HepG2 (cell line): ENCODE data around the gene MEX3D. TPM values are rescaled to one million over a fixed set of nuclear protein-coding genes. Genes with fewer than 3 reads are reported as not detected.

Experiments
- CAMTA2 ChIP-seq: sonication (generic); formaldehyde crosslinking; IDR thresholded peaks from 2 replicates; pipeline ENCODE4 v1.4.0; 2020; ENCODE audit warnings: mild to moderate bottlenecking, missing genetic modification reagents, borderline replicate concordance
- CHCHD3 ChIP-seq: sonication (generic); formaldehyde crosslinking; IDR thresholded peaks from 2 replicates; pipeline ENCODE4 v1.8.0; 2022; ENCODE audit warnings: mild to moderate bottlenecking, missing genetic modification reagents, moderate library complexity
- DMAP1 ChIP-seq: IDR thresholded peaks from 2 replicates; pipeline ENCODE4 v1.6.1; 2016
- FOSL1 ChIP-seq: sonication (generic); formaldehyde crosslinking; IDR thresholded peaks from 2 replicates; pipeline ENCODE4 v1.9.0; 2021; ENCODE audit warnings: missing genetic modification reagents, borderline replicate concordance
- FOXK2 ChIP-seq: fragments of 450-650 bp; IDR thresholded peaks from 2 replicates; pipeline ENCODE4 v1.6.1; 2016
- FOXM1 ChIP-seq: sonication (generic); formaldehyde crosslinking; IDR thresholded peaks from 2 replicates; pipeline ENCODE4 v1.5.0; 2020; ENCODE audit warnings: missing genetic modification reagents
- FOXP1 ChIP-seq, 2 experiments: fragments of 450-650 bp in 1 of 2; IDR thresholded peaks; 2 replicates each; pipeline ENCODE4 v1.6.1; 2017 to 2018; ENCODE audit warnings: antibody characterized with exemption in 1 of 2
- MTF1 ChIP-seq: sonication (generic); formaldehyde crosslinking; IDR thresholded peaks from 2 replicates; pipeline ENCODE4 v1.5.0; 2020; ENCODE audit warnings: missing genetic modification reagents
- NFYB ChIP-seq: sonication (generic); formaldehyde crosslinking; IDR thresholded peaks from 2 replicates; pipeline ENCODE4 v1.4.0; 2020; ENCODE audit warnings: missing genetic modification reagents
- NONO ChIP-seq, 2 experiments: fragments of 450-650 bp in 1 of 2; sonication (generic) in 1 of 2; formaldehyde crosslinking in 1 of 2; IDR thresholded peaks in 1 of 2; conservative IDR thresholded peaks in 1 of 2; 2 replicates each; pipeline versions ENCODE4 v1.6.1 to v1.8.0; 2017 to 2022; ENCODE audit warnings: mild to moderate bottlenecking in 1 of 2, missing genetic modification reagents in 1 of 2, moderate library complexity in 1 of 2
- REL ChIP-seq: sonication (generic); formaldehyde crosslinking; conservative IDR thresholded peaks from 2 replicates; pipeline ENCODE4 v1.8.0; 2022; ENCODE audit warnings: mild to moderate bottlenecking, missing genetic modification reagents, moderate library complexity
- SNAPC4 ChIP-seq: sonication (generic); formaldehyde crosslinking; IDR thresholded peaks from 2 replicates; pipeline ENCODE4 v1.4.0; 2020; ENCODE audit warnings: mild to moderate bottlenecking, missing genetic modification reagents
- SOX5 ChIP-seq: IDR thresholded peaks from 2 replicates; pipeline ENCODE4 v1.6.1; 2016; ENCODE audit warnings: borderline replicate concordance
- ZMYM4 ChIP-seq: sonication (generic); formaldehyde crosslinking; IDR thresholded peaks from 2 replicates; pipeline ENCODE4 v1.8.1; 2023; ENCODE audit warnings: mild to moderate bottlenecking, missing genetic modification reagents
- ZNF124 ChIP-seq: sonication (generic); formaldehyde crosslinking; IDR thresholded peaks from 2 replicates; pipeline ENCODE4 v1.4.0; 2020; ENCODE audit warnings: missing genetic modification reagents
- ZNF17 ChIP-seq: sonication (generic); formaldehyde crosslinking; IDR thresholded peaks from 2 replicates; pipeline ENCODE4 v1.5.0; 2020; ENCODE audit warnings: mild to moderate bottlenecking, missing genetic modification reagents
- ZNF207 ChIP-seq: fragments of 450-650 bp; IDR thresholded peaks from 2 replicates; pipeline ENCODE4 v1.6.1; 2016; ENCODE audit warnings: antibody characterized with exemption, borderline replicate concordance
- ZNF292 ChIP-seq: sonication (generic); formaldehyde crosslinking; IDR thresholded peaks from 2 replicates; pipeline ENCODE4 v1.8.1; 2022; ENCODE audit warnings: mild to moderate bottlenecking, low read depth, missing genetic modification reagents, borderline replicate concordance
- ZNF337 ChIP-seq: sonication (generic); formaldehyde crosslinking; IDR thresholded peaks from 2 replicates; pipeline ENCODE4 v1.5.1; 2020; ENCODE audit warnings: missing genetic modification reagents, low read depth, mild to moderate bottlenecking, borderline replicate concordance
- ZNF451 ChIP-seq: sonication (generic); formaldehyde crosslinking; IDR thresholded peaks from 2 replicates; pipeline ENCODE4 v1.5.0; 2020; ENCODE audit warnings: mild to moderate bottlenecking, missing genetic modification reagents
- ZNF512 ChIP-seq: sonication (generic); formaldehyde crosslinking; IDR thresholded peaks from 2 replicates; pipeline ENCODE4 v1.4.0; 2020; ENCODE audit warnings: mild to moderate bottlenecking, missing genetic modification reagents
- ZNF567 ChIP-seq: sonication (generic); formaldehyde crosslinking; IDR thresholded peaks from 2 replicates; pipeline ENCODE4 v1.8.1; 2023; ENCODE audit warnings: mild to moderate bottlenecking, missing genetic modification reagents, borderline replicate concordance
- ZNF589 ChIP-seq: sonication (generic); formaldehyde crosslinking; conservative IDR thresholded peaks from 2 replicates; pipeline ENCODE4 v1.8.0; 2022; ENCODE audit warnings: mild to moderate bottlenecking, moderate library complexity, missing genetic modification reagents
- ZNF670 ChIP-seq: sonication (generic); formaldehyde crosslinking; IDR thresholded peaks from 2 replicates; pipeline ENCODE4 v1.8.0; 2022; ENCODE audit warnings: mild to moderate bottlenecking, missing genetic modification reagents, borderline replicate concordance
- ZNF839 ChIP-seq: sonication (generic); formaldehyde crosslinking; IDR thresholded peaks from 2 replicates; pipeline ENCODE4 v1.4.0; 2020; ENCODE audit warnings: missing genetic modification reagents, mild to moderate bottlenecking, borderline replicate concordance
- polyA plus RNA-seq, 8 experiments: library from polyadenylated mRNA; depleted of rRNA in 3 of 8; stranded (reverse) in 7 of 8; unstranded in 1 of 8; fragments of >200 nt; fragmentation: Illumina TruSeq in 4 of 8; extraction: Trizol in 4 of 8; gene quantifications; 2 replicates each; pipeline versions ENCODE4 v1.2.1 to v1.2.3, GENCODE V29; 2011 to 2016; ENCODE audit warnings: low read depth in 4 of 8, missing spikeins in 1 of 8, mixed read lengths in 1 of 8; ENCODE audit not compliant: insufficient read depth in 1 of 8
- total RNA-seq, 5 experiments: library from RNA; depleted of rRNA; stranded (reverse); fragments of >200 nt; fragmentation: Illumina TruSeq; extraction: Trizol; gene quantifications; 2 replicates each; pipeline ENCODE4 v1.2.3, GENCODE V29; 2016; ENCODE audit warnings: low read depth in 1 of 5

MEX3D gene
- total and polyA plus RNA-seq, 2 of the 13 experiments (the other 11 are each of a cell fraction or from before 2014, with no cell fraction given) = 3.6 to 17.1 TPM

GRCh38 chr19:1592755-1593500, 24.8 kb upstream of the MEX3D start, which contains the start of gene MBD3 (continued):
- no peak for TF ChIP-seq FOXM1 (CRISPR knock-in tag)
- no peak for TF ChIP-seq SOX5 (CRISPR knock-in tag)
- TF ChIP-seq ZNF17 (CRISPR knock-in tag) = no peak
- TF ChIP-seq MTF1 (CRISPR knock-in tag) = no peak
- TF ChIP-seq ZNF670 (CRISPR knock-in tag) = no peak
- no peak for TF ChIP-seq ZNF589
- TF ChIP-seq NFYB (CRISPR knock-in tag) = peak; percentile 66
- 0 out of 2 replicates have a peak, but pooled peaks have one; percentile 38 for TF ChIP-seq SNAPC4 (CRISPR knock-in tag)
- TF ChIP-seq NONO (IDR thresholded peaks at IDR 0.05) = no peak
- no peak for TF ChIP-seq NONO (CRISPR knock-in tag; conservative IDR thresholded peaks at IDR 0.05)
- TF ChIP-seq ZNF512 (CRISPR knock-in tag) = no peak
- no peak for TF ChIP-seq ZMYM4 (CRISPR knock-in tag)
- TF ChIP-seq ZNF292 (CRISPR knock-in tag) = no peak
- 0 out of 2 replicates have a peak, but pooled peaks have one; percentile 23 for TF ChIP-seq ZNF451 (CRISPR knock-in tag)
- no peak for TF ChIP-seq ZNF124
- TF ChIP-seq REL (CRISPR knock-in tag) = no peak
- TF ChIP-seq FOSL1 (CRISPR knock-in tag) = no peak
- TF ChIP-seq FOXK2 = no peak
- no peak for TF ChIP-seq ZNF337 (CRISPR knock-in tag)
- TF ChIP-seq CAMTA2 (CRISPR knock-in tag) = no peak
- TF ChIP-seq ZNF207 = no peak
- no peak for TF ChIP-seq FOXP1 (IDR thresholded peaks at IDR 0.05)
- no peak for TF ChIP-seq FOXP1 (CRISPR knock-in tag; IDR thresholded peaks at IDR 0.05)
- TF ChIP-seq ZNF839 (CRISPR knock-in tag) = no peak
- TF ChIP-seq DMAP1 = no peak
- 0 out of 2 replicates have a peak, but pooled peaks have one; percentile 48 for TF ChIP-seq ZNF567 (CRISPR knock-in tag)
- TF ChIP-seq CHCHD3 (CRISPR knock-in tag) = no peak
